ENCODE data around the gene DYNLRB1.

DYNLRB1 gene

GRCh38 chr20:34559311-34560140 is 43.3 kb downstream of the DYNLRB1 start:
- DNase-seq, result no peak

GRCh38 chr20:34560141-34560523 is 43.9 kb downstream of the DYNLRB1 start:
- no peak for DNase-seq

- no peak for DNase-seq
Observed at GRCh38 chr20:34560614-34561013, 44.4 kb downstream of the DYNLRB1 start.

GRCh38 chr20:34561661-34562060 is 45.4 kb downstream of the DYNLRB1 start:
- no peak for DNase-seq

- DNase-seq, result no peak
Observed at GRCh38 chr20:34562641-34563040, 46.4 kb downstream of the DYNLRB1 start.

GRCh38 chr20:34564833-34565232 is 48.6 kb downstream of the DYNLRB1 start:
- DNase-seq, result no peak

GRCh38 chr20:34566978-34567891 is 51.0 kb downstream of the DYNLRB1 start:
- DNase-seq, result no peak

- no peak for DNase-seq
Observed at GRCh38 chr20:34567892-34568865, 52.0 kb downstream of the DYNLRB1 start.

GRCh38 chr20:34569598-34569997 is 53.4 kb downstream of the DYNLRB1 start:
- no peak for DNase-seq

GRCh38 chr20:34570859-34571306 is 54.7 kb downstream of the DYNLRB1 start:
- no peak for DNase-seq

GRCh38 chr20:34571753-34572152 is 55.5 kb downstream of the DYNLRB1 start:
- DNase-seq, result no peak

- no peak for DNase-seq
Observed at GRCh38 chr20:34573541-34574300, 57.5 kb downstream of the DYNLRB1 start.

- DNase-seq, result no peak
Observed at GRCh38 chr20:34574426-34574825, 58.2 kb downstream of the DYNLRB1 start.

- no peak for DNase-seq
Observed at GRCh38 chr20:34574861-34575260, 58.6 kb downstream of the DYNLRB1 start.

GRCh38 chr20:34575271-34575670 is 59.0 kb downstream of the DYNLRB1 start:
- no peak for DNase-seq

- DNase-seq, result no peak
Observed at GRCh38 chr20:34575756-34576155, 59.5 kb downstream of the DYNLRB1 start.

- DNase-seq, result no peak
Observed at GRCh38 chr20:34577061-34577460, 60.8 kb downstream of the DYNLRB1 start.

GRCh38 chr20:34578025-34578424 is 61.8 kb downstream of the DYNLRB1 start:
- no peak for DNase-seq

- DNase-seq, result no peak
Observed at GRCh38 chr20:34578521-34578920, 62.3 kb downstream of the DYNLRB1 start.

- DNase-seq, result no peak
Observed at GRCh38 chr20:34579191-34579978, 63.2 kb downstream of the DYNLRB1 start.

Data from GDM1 (cell line).